Measurements from ENCODE around the gene CLP1. TPM values are rescaled to one million over a fixed set of nuclear protein-coding genes. Genes with fewer than 3 reads are reported as not detected.
"Not testable (repeated sequence)": the region's sequence is repeated elsewhere in the genome, so short reads cannot be mapped to it uniquely, and the experiment has no call there.

Gene CLP1
- total RNA-seq, 1 experiment from 2014 or later = 16.9 TPM

GRCh38 chr11:57650739-57651090 lies 6.8 kb upstream of the CLP1 start:
- Histone ChIP-seq H3K79me2 (ENCODE audit: low read length) (no peaks in the 10 kb centered on the region), H3K9ac (ENCODE audit: low read length) (no peak overlapping the region), H3K4me2 (ENCODE audit: low read depth, low read length, poor library complexity, severe bottlenecking) (no peak overlapping the region), H3K27ac (ENCODE audit: low read length) (no peak overlapping the region), H3K27me3 (ENCODE audit: low read length) (no peaks in the 10 kb centered on the region; the same call in 1 of the 2 replicates), H2AFZ (ENCODE audit: low read length) (no peak overlapping the region), H3K9me2 (replicated peaks; ENCODE audit: insufficient read depth, low read length) (no peaks in the 10 kb centered on the region), H4K20me1 (ENCODE audit: insufficient read depth, low read depth, low read length) (no peaks in the 10 kb centered on the region), H3K4me3 (ENCODE audit: low read length) (no peak overlapping the region), H3K4me1 (ENCODE audit: low read length) (peaks cover 8% of the 10 kb centered on the region), H3K36me3 (ENCODE audit: insufficient read depth, low read length) (no peaks in the 10 kb centered on the region), H3K9me3 (ENCODE audit: low read length) (no peaks in the 10 kb centered on the region)
- no peak for DNase-seq

GRCh38 chr11:57651408-57651807 lies 6.2 kb upstream of the CLP1 start:
- Histone ChIP-seq H3K36me3 (ENCODE audit: insufficient read depth, low read length) (no peaks in the 10 kb centered on the region), H3K4me1 (ENCODE audit: low read length) (peaks cover 8% of the 10 kb centered on the region), H3K79me2 (ENCODE audit: low read length) (no peaks in the 10 kb centered on the region), H3K9me3 (ENCODE audit: low read length) (no peaks in the 10 kb centered on the region), H3K27me3 (ENCODE audit: low read length) (no peaks in the 10 kb centered on the region; the same call in 1 of the 2 replicates), H3K4me2 (ENCODE audit: low read depth, low read length, poor library complexity, severe bottlenecking) (no peak overlapping the region), H3K9ac (ENCODE audit: low read length) (no peak overlapping the region), H4K20me1 (ENCODE audit: insufficient read depth, low read depth, low read length) (no peaks in the 10 kb centered on the region), H2AFZ (ENCODE audit: low read length) (no peak overlapping the region), H3K27ac (ENCODE audit: low read length) (no peak overlapping the region), H3K9me2 (replicated peaks; ENCODE audit: insufficient read depth, low read length) (no peaks in the 10 kb centered on the region), H3K4me3 (ENCODE audit: low read length) (no peak overlapping the region)
- DNase-seq = no peak

GRCh38 chr11:57652230-57652629 lies 5.3 kb upstream of the CLP1 start:
- not testable (repeated sequence) for H3K9ac ChIP-seq (ENCODE audit: low read length); H3K36me3 ChIP-seq (ENCODE audit: insufficient read depth, low read length); H3K27me3 ChIP-seq (ENCODE audit: low read length); DNase-seq; H4K20me1 ChIP-seq (ENCODE audit: insufficient read depth, low read depth, low read length); H3K27ac ChIP-seq (ENCODE audit: low read length); H3K9me2 ChIP-seq (replicated peaks; ENCODE audit: insufficient read depth, low read length); H3K9me3 ChIP-seq (ENCODE audit: low read length); H3K79me2 ChIP-seq (ENCODE audit: low read length); H3K4me3 ChIP-seq (ENCODE audit: low read length); H2AFZ ChIP-seq (ENCODE audit: low read length); H3K4me2 ChIP-seq (ENCODE audit: low read depth, low read length, poor library complexity, severe bottlenecking)
- H3K4me1 ChIP-seq (ENCODE audit: low read length) = peaks cover 15% of the 10 kb centered on the region

- Histone ChIP-seq H3K27ac (ENCODE audit: low read length) (no peak overlapping the region), H3K27me3 (ENCODE audit: low read length) (no peaks in the 10 kb centered on the region; the same call in 1 of the 2 replicates), H3K4me3 (ENCODE audit: low read length) (no peak overlapping the region), H3K4me1 (ENCODE audit: low read length) (peaks cover 15% of the 10 kb centered on the region), H3K9me3 (ENCODE audit: low read length) (no peaks in the 10 kb centered on the region), H2AFZ (ENCODE audit: low read length) (0 out of 2 replicates have a peak overlapping the region, but pooled peaks have one; percentile 43), H3K9ac (ENCODE audit: low read length) (no peak overlapping the region), H3K9me2 (replicated peaks; ENCODE audit: insufficient read depth, low read length) (no peaks in the 10 kb centered on the region), H3K4me2 (ENCODE audit: low read depth, low read length, poor library complexity, severe bottlenecking) (no peak overlapping the region), H4K20me1 (ENCODE audit: insufficient read depth, low read depth, low read length) (no peaks in the 10 kb centered on the region), H3K79me2 (ENCODE audit: low read length) (peaks cover 1% of the 10 kb centered on the region), H3K36me3 (ENCODE audit: insufficient read depth, low read length) (no peaks in the 10 kb centered on the region)
- DNase-seq = no peak
Observed at GRCh38 chr11:57652662-57653061, 4.9 kb upstream of the CLP1 start.

- 0 out of 2 replicates have a peak overlapping the region, but pooled peaks have one; percentile 43 for H2AFZ ChIP-seq (ENCODE audit: low read length)
- H3K4me3 ChIP-seq (ENCODE audit: low read length) = no peak overlapping the region
- H3K27ac ChIP-seq (ENCODE audit: low read length) = no peak overlapping the region
- no peak for DNase-seq
- peaks cover 16% of the 10 kb centered on the region for H3K4me1 ChIP-seq (ENCODE audit: low read length)
- H4K20me1 ChIP-seq (ENCODE audit: insufficient read depth, low read depth, low read length) = 0 out of 2 replicates have a peak, but pooled peaks cover 2% of the 10 kb centered on the region
- no peaks in the 10 kb centered on the region; the same call in 1 of the 2 replicates for H3K27me3 ChIP-seq (ENCODE audit: low read length)
- no peaks in the 10 kb centered on the region for H3K36me3 ChIP-seq (ENCODE audit: insufficient read depth, low read length)
- H3K9ac ChIP-seq (ENCODE audit: low read length) = no peak overlapping the region
- H3K4me2 ChIP-seq (ENCODE audit: low read depth, low read length, poor library complexity, severe bottlenecking) = no peak overlapping the region
- H3K9me3 ChIP-seq (ENCODE audit: low read length) = no peaks in the 10 kb centered on the region
- H3K79me2 ChIP-seq (ENCODE audit: low read length) = peaks cover 6% of the 10 kb centered on the region
- H3K9me2 ChIP-seq (replicated peaks; ENCODE audit: insufficient read depth, low read length) = no peaks in the 10 kb centered on the region
Observed at GRCh38 chr11:57653163-57653562, 4.4 kb upstream of the CLP1 start.

- H3K36me3 ChIP-seq (ENCODE audit: insufficient read depth, low read length) = peaks cover 16% of the 10 kb centered on the region; the same call in 1 of the 2 replicates
- H3K9me2 ChIP-seq (replicated peaks; ENCODE audit: insufficient read depth, low read length) = no peaks in the 10 kb centered on the region
- no peak overlapping the region for H3K27ac ChIP-seq (ENCODE audit: low read length)
- H3K4me2 ChIP-seq (ENCODE audit: low read depth, low read length, poor library complexity, severe bottlenecking) = peak overlapping the region; percentile 100
- H3K27me3 ChIP-seq (ENCODE audit: low read length) = no peaks in the 10 kb centered on the region
- H3K4me1 ChIP-seq (ENCODE audit: low read length) = peaks cover 15% of the 10 kb centered on the region
- no peak for DNase-seq
- peak overlapping the region; percentile 73 for H3K9ac ChIP-seq (ENCODE audit: low read length)
- H2AFZ ChIP-seq (ENCODE audit: low read length) = peak overlapping the region; percentile 80
- H3K4me3 ChIP-seq (ENCODE audit: low read length) = peak overlapping the region; percentile 89
- H4K20me1 ChIP-seq (ENCODE audit: insufficient read depth, low read depth, low read length) = 0 out of 2 replicates have a peak, but pooled peaks cover 4% of the 10 kb centered on the region
- peaks cover 41% of the 10 kb centered on the region for H3K79me2 ChIP-seq (ENCODE audit: low read length)
- H3K9me3 ChIP-seq (ENCODE audit: low read length) = no peaks in the 10 kb centered on the region
Observed at GRCh38 chr11:57656885-57657193, 723 bp upstream of the CLP1 start.

GRCh38 chr11:57658023-57658361 lies 430 bp downstream of the CLP1 start:
- Histone ChIP-seq H3K27ac (ENCODE audit: low read length) (peak overlapping the region; percentile 2; the same call in 1 of the 2 replicates), H3K27me3 (ENCODE audit: low read length) (no peaks in the 10 kb centered on the region), H3K36me3 (ENCODE audit: insufficient read depth, low read length) (peaks cover 16% of the 10 kb centered on the region; the same call in 1 of the 2 replicates), H4K20me1 (ENCODE audit: insufficient read depth, low read depth, low read length) (0 out of 2 replicates have a peak, but pooled peaks cover 4% of the 10 kb centered on the region), H3K79me2 (ENCODE audit: low read length) (peaks cover 41% of the 10 kb centered on the region), H3K4me3 (ENCODE audit: low read length) (peak overlapping the region; percentile 89), H3K9me2 (replicated peaks; ENCODE audit: insufficient read depth, low read length) (no peaks in the 10 kb centered on the region), H3K4me2 (ENCODE audit: low read depth, low read length, poor library complexity, severe bottlenecking) (peak overlapping the region; percentile 100), H2AFZ (ENCODE audit: low read length) (peak overlapping the region; percentile 64; the same call in 1 of the 2 replicates), H3K9me3 (ENCODE audit: low read length) (no peaks in the 10 kb centered on the region), H3K4me1 (ENCODE audit: low read length) (peaks cover 15% of the 10 kb centered on the region), H3K9ac (ENCODE audit: low read length) (peak overlapping the region; percentile 84)
- DNase-seq = peak; percentile 62

GRCh38 chr11:57659669-57660068 lies 2.1 kb downstream of the CLP1 start:
- Histone ChIP-seq H3K79me2 (ENCODE audit: low read length) (peaks cover 41% of the 10 kb centered on the region), H3K27ac (ENCODE audit: low read length) (no peak overlapping the region), H3K4me3 (ENCODE audit: low read length) (no peak overlapping the region), H3K9me3 (ENCODE audit: low read length) (no peaks in the 10 kb centered on the region), H4K20me1 (ENCODE audit: insufficient read depth, low read depth, low read length) (0 out of 2 replicates have a peak, but pooled peaks cover 4% of the 10 kb centered on the region), H2AFZ (ENCODE audit: low read length) (no peak overlapping the region), H3K36me3 (ENCODE audit: insufficient read depth, low read length) (peaks cover 16% of the 10 kb centered on the region; the same call in 1 of the 2 replicates), H3K4me1 (ENCODE audit: low read length) (peaks cover 15% of the 10 kb centered on the region), H3K27me3 (ENCODE audit: low read length) (no peaks in the 10 kb centered on the region), H3K9ac (ENCODE audit: low read length) (no peak overlapping the region), H3K4me2 (ENCODE audit: low read depth, low read length, poor library complexity, severe bottlenecking) (no peak overlapping the region), H3K9me2 (replicated peaks; ENCODE audit: insufficient read depth, low read length) (no peaks in the 10 kb centered on the region)
- DNase-seq = no peak

Data from Karpas-422 (cell line).